Activated CD8-positive, alpha-beta T cell treated with anti-CD3 and anti-CD28 coated beads, Interleukin-2, amount 10 ng/mL, durations not matched to agents 7 days and 5 days (primary cell): Measurements from ENCODE around the gene TMEM200A. TPM values are rescaled to one million over a fixed set of nuclear protein-coding genes. Genes with fewer than 3 reads are reported as not detected.

Source experiments
- ATAC-seq: fragments of 150-1000 bp; cut with Tn5 transposase; one replicate; pipeline ENCODE4 v1.10.0; 2021; ENCODE audit warnings: moderate library complexity
- CTCF ChIA-PET: fragments of 350-600 bp; sonication (Branson Sonifier 250); formaldehyde crosslinking; loops from one replicate; lab custom pipeline; 2021; ENCODE audit warnings: antibody characterized with exemption; lab: Charles Lee
- POLR2A ChIA-PET: fragments of 350-600 bp; sonication (Branson Sonifier 250); formaldehyde crosslinking; loops from one replicate; lab custom pipeline; 2021; ENCODE audit warnings: antibody characterized with exemption; lab: Charles Lee
- DNase-seq: peaks from one replicate; pipeline ENCODE4 v3.0.0-alpha.2; 2020
- H3K27ac Mint-ChIP-seq: one replicate; pipeline ENCODE4 v1.8.0; 2021; ENCODE audit warnings: mild to moderate bottlenecking, mixed read lengths
- H3K27me3 Mint-ChIP-seq: one replicate; pipeline ENCODE4 v1.8.0; 2021; ENCODE audit warnings: low read depth, mixed read lengths
- H3K36me3 Mint-ChIP-seq: one replicate; pipeline ENCODE4 v1.8.0; 2021; ENCODE audit warnings: low read depth, mixed read lengths
- H3K4me1 Mint-ChIP-seq: one replicate; pipeline ENCODE4 v1.8.0; 2021; ENCODE audit warnings: low read depth, mixed read lengths
- H3K4me3 Mint-ChIP-seq: one replicate; pipeline ENCODE4 v1.8.0; 2021; ENCODE audit warnings: mild to moderate bottlenecking, mixed read lengths
- H3K9me3 Mint-ChIP-seq: one replicate; pipeline ENCODE4 v1.8.0; 2022; ENCODE audit warnings: mixed read lengths; ENCODE audit not compliant: insufficient read depth
- total RNA-seq, 2 experiments: library from RNA; stranded (reverse); gene quantifications; one replicate each; pipeline ENCODE4 v1.2.3, GENCODE V29; 2021

TMEM200A gene
- total RNA-seq, 2 experiments from 2014 or later = 2.6 to 2.7 TPM

- DNase-seq (no peak), ATAC-seq (no peak)
- H3K27ac Mint-ChIP-seq = no peak overlapping the region
- peaks cover under 1% of the 10 kb centered on the region for H3K4me1 Mint-ChIP-seq
- CTCF ChIA-PET = no interaction called here
- H3K27me3 Mint-ChIP-seq = peaks cover 5% of the 10 kb centered on the region
- no peaks in the 10 kb centered on the region for H3K9me3 Mint-ChIP-seq
- POLR2A ChIA-PET = no interaction called here
- no peak overlapping the region for H3K4me3 Mint-ChIP-seq
- H3K36me3 Mint-ChIP-seq = peaks cover 2% of the 10 kb centered on the region
Observed at GRCh38 chr6:130426066-130426721, 60.4 kb downstream of the TMEM200A start.

- ChIA-PET CTCF (no interaction called here), POLR2A (no interaction called here)
- Mint-ChIP-seq H3K4me1 (peaks cover 1% of the 10 kb centered on the region), H3K27ac (no peak overlapping the region), H3K36me3 (peaks cover 2% of the 10 kb centered on the region), H3K9me3 (no peaks in the 10 kb centered on the region), H3K4me3 (no peak overlapping the region), H3K27me3 (peaks cover 7% of the 10 kb centered on the region)
- DNase-seq (no peak), ATAC-seq (no peak)
Observed at GRCh38 chr6:130431346-130431852, 65.6 kb downstream of the TMEM200A start.

GRCh38 chr6:130432838-130433237 lies 67.0 kb downstream of the TMEM200A start:
- peaks cover 7% of the 10 kb centered on the region for H3K27me3 Mint-ChIP-seq
- H3K4me3 Mint-ChIP-seq = no peak overlapping the region
- H3K9me3 Mint-ChIP-seq = no peaks in the 10 kb centered on the region
- peaks cover 1% of the 10 kb centered on the region for H3K4me1 Mint-ChIP-seq
- DNase-seq (no peak), ATAC-seq (no peak)
- ChIA-PET CTCF (interaction anchor here (1.0 kb wide), 1 partner anchor 265 kb away, joined by 3 read pairs; no protein-coding TSS in a partner anchor), POLR2A (no interaction called here)
- H3K27ac Mint-ChIP-seq = no peak overlapping the region
- H3K36me3 Mint-ChIP-seq = peaks cover 2% of the 10 kb centered on the region

- peaks cover 9% of the 10 kb centered on the region for H3K27me3 Mint-ChIP-seq
- no peak overlapping the region for H3K4me3 Mint-ChIP-seq
- no peak overlapping the region for H3K27ac Mint-ChIP-seq
- H3K9me3 Mint-ChIP-seq = no peaks in the 10 kb centered on the region
- DNase-seq (no peak), ATAC-seq (no peak)
- ChIA-PET POLR2A (no interaction called here), CTCF (no interaction called here)
- peaks cover 1% of the 10 kb centered on the region for H3K4me1 Mint-ChIP-seq
- H3K36me3 Mint-ChIP-seq = peaks cover 2% of the 10 kb centered on the region
Observed at GRCh38 chr6:130434174-130434873, 68.5 kb downstream of the TMEM200A start.

- Mint-ChIP-seq H3K27me3 (peaks cover 9% of the 10 kb centered on the region), H3K4me3 (no peak overlapping the region), H3K36me3 (peaks cover under 1% of the 10 kb centered on the region), H3K27ac (no peak overlapping the region), H3K4me1 (peaks cover 1% of the 10 kb centered on the region), H3K9me3 (no peaks in the 10 kb centered on the region)
- no peak for DNase-seq
- ATAC-seq = no peak
- CTCF ChIA-PET = interaction anchor here (0.6 kb wide), 1 partner anchor 320 kb away, joined by 3 read pairs; no protein-coding TSS in a partner anchor
- POLR2A ChIA-PET = no interaction called here
Observed at GRCh38 chr6:130435181-130435580, 69.4 kb downstream of the TMEM200A start.

- no peak overlapping the region for H3K27ac Mint-ChIP-seq
- ChIA-PET POLR2A (no interaction called here), CTCF (interaction anchor here (0.6 to 1.7 kb wide), 2 partner anchors 66 to 260 kb away, joined by 3 read pairs; no protein-coding TSS in a partner anchor)
- H3K36me3 Mint-ChIP-seq = peaks cover 5% of the 10 kb centered on the region
- no peak overlapping the region for H3K4me3 Mint-ChIP-seq
- H3K4me1 Mint-ChIP-seq = no peaks in the 10 kb centered on the region
- ATAC-seq (no peak), DNase-seq (no peak)
- peaks cover 4% of the 10 kb centered on the region for H3K27me3 Mint-ChIP-seq
- H3K9me3 Mint-ChIP-seq = no peaks in the 10 kb centered on the region
Observed at GRCh38 chr6:130437961-130438360, 72.1 kb downstream of the TMEM200A start.

GRCh38 chr6:130447374-130447773 lies 81.6 kb downstream of the TMEM200A start:
- Mint-ChIP-seq H3K9me3 (no peaks in the 10 kb centered on the region), H3K4me3 (no peak overlapping the region), H3K36me3 (peaks cover 1% of the 10 kb centered on the region), H3K4me1 (no peaks in the 10 kb centered on the region), H3K27me3 (no peaks in the 10 kb centered on the region), H3K27ac (no peak overlapping the region)
- CTCF ChIA-PET = no interaction called here
- POLR2A ChIA-PET = no interaction called here
- ATAC-seq (no peak), DNase-seq (no peak)

GRCh38 chr6:130452336-130452735 lies 86.5 kb downstream of the TMEM200A start:
- no peak for ATAC-seq
- H3K27me3 Mint-ChIP-seq = no peaks in the 10 kb centered on the region
- H3K27ac Mint-ChIP-seq = no peak overlapping the region
- ChIA-PET POLR2A (no interaction called here), CTCF (no interaction called here)
- no peaks in the 10 kb centered on the region for H3K4me1 Mint-ChIP-seq
- no peaks in the 10 kb centered on the region for H3K9me3 Mint-ChIP-seq
- H3K36me3 Mint-ChIP-seq = peaks cover 1% of the 10 kb centered on the region
- H3K4me3 Mint-ChIP-seq = no peak overlapping the region
- no peak for DNase-seq

- no peaks in the 10 kb centered on the region for H3K4me1 Mint-ChIP-seq
- DNase-seq = no peak
- CTCF ChIA-PET = no interaction called here
- POLR2A ChIA-PET = no interaction called here
- peaks cover 1% of the 10 kb centered on the region for H3K36me3 Mint-ChIP-seq
- no peaks in the 10 kb centered on the region for H3K27me3 Mint-ChIP-seq
- ATAC-seq = no peak
- no peak overlapping the region for H3K4me3 Mint-ChIP-seq
- H3K27ac Mint-ChIP-seq = no peak overlapping the region
- H3K9me3 Mint-ChIP-seq = no peaks in the 10 kb centered on the region
Observed at GRCh38 chr6:130453230-130453629, 87.4 kb downstream of the TMEM200A start.

GRCh38 chr6:130457605-130458004 lies 91.8 kb downstream of the TMEM200A start:
- POLR2A ChIA-PET = no interaction called here
- ATAC-seq (no peak), DNase-seq (no peak)
- Mint-ChIP-seq H3K27ac (no peak overlapping the region), H3K27me3 (peaks cover 2% of the 10 kb centered on the region), H3K36me3 (no peaks in the 10 kb centered on the region), H3K9me3 (no peaks in the 10 kb centered on the region), H3K4me1 (peaks cover 5% of the 10 kb centered on the region), H3K4me3 (no peak overlapping the region)
- CTCF ChIA-PET = no interaction called here

GRCh38 chr6:130459316-130459715 lies 93.5 kb downstream of the TMEM200A start:
- no peaks in the 10 kb centered on the region for H3K36me3 Mint-ChIP-seq
- POLR2A ChIA-PET = no interaction called here
- CTCF ChIA-PET = no interaction called here
- no peak overlapping the region for H3K27ac Mint-ChIP-seq
- H3K9me3 Mint-ChIP-seq = no peaks in the 10 kb centered on the region
- DNase-seq (no peak), ATAC-seq (no peak)
- peaks cover 2% of the 10 kb centered on the region for H3K27me3 Mint-ChIP-seq
- H3K4me1 Mint-ChIP-seq = peaks cover 5% of the 10 kb centered on the region
- H3K4me3 Mint-ChIP-seq = no peak overlapping the region

GRCh38 chr6:130460934-130461333 lies 95.1 kb downstream of the TMEM200A start:
- H3K4me3 Mint-ChIP-seq = no peak overlapping the region
- H3K4me1 Mint-ChIP-seq = peaks cover 16% of the 10 kb centered on the region
- H3K9me3 Mint-ChIP-seq = no peaks in the 10 kb centered on the region
- H3K36me3 Mint-ChIP-seq = peaks cover 3% of the 10 kb centered on the region
- H3K27me3 Mint-ChIP-seq = peaks cover 2% of the 10 kb centered on the region
- ATAC-seq (no peak), DNase-seq (no peak)
- CTCF ChIA-PET = no interaction called here
- H3K27ac Mint-ChIP-seq = no peak overlapping the region
- POLR2A ChIA-PET = no interaction called here
